ENCODE measurements around the gene CARD9. TPM values are rescaled to one million over a fixed set of nuclear protein-coding genes. Genes with fewer than 3 reads are reported as not detected.

The CARD9 gene
- total RNA-seq, 1 donor from 2014 or later, result 1.2 TPM

DNA sequence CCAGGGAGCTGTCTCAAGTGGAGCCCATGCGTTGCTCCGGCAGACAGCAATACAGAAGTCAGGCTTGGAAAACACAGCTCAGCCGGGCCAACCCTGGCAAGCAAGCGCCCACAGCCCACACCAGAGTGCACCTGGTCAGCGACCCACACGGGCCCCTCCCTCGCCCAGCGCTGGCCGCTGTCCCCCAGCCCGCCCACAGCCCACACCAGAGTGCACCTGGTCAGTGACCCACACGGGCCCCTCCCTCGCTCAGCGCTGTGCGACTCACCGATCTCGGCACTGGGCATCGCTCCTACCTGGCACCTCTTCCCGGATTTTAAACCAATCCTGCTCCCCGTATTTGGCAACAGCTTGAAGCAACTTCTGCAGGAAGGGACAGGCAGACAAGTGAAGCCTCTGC is 13.7 kb upstream of the CARD9 start:
- TF ChIP-seq, protein P1, sequence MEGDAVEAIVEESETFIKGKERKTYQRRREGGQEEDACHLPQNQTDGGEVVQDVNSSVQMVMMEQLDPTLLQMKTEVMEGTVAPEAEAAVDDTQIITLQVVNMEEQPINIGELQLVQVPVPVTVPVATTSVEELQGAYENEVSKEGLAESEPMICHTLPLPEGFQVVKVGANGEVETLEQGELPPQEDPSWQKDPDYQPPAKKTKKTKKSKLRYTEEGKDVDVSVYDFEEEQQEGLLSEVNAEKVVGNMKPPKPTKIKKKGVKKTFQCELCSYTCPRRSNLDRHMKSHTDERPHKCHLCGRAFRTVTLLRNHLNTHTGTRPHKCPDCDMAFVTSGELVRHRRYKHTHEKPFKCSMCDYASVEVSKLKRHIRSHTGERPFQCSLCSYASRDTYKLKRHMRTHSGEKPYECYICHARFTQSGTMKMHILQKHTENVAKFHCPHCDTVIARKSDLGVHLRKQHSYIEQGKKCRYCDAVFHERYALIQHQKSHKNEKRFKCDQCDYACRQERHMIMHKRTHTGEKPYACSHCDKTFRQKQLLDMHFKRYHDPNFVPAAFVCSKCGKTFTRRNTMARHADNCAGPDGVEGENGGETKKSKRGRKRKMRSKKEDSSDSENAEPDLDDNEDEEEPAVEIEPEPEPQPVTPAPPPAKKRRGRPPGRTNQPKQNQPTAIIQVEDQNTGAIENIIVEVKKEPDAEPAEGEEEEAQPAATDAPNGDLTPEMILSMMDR (conservative IDR thresholded peaks at IDR 0.05; ENCODE audit: low read depth, low read length), result no peak
- no peak for DNase-seq (ENCODE audit: low read depth)
- H3K4me3 ChIP-seq (ENCODE audit: low read depth, low read length), result no peak overlapping the region

DNA sequence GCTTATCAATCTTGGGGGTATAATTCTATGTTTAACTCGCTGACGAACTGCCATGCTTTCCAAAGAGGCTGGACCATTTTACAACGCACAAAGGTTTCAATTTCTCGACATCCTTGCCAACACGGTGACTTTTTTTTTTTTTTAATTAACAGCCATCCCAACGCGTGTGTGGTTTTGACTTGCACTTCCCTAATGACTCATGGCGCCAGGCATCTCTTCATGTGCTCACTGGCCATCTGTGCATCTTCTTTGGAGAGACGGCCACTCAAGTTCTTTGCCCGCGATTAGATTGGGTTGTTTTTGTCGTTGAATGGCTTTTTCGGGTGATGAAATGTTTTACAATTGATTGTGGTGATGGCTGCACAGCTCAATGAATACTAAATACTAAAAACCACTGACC is 12.5 kb upstream of the CARD9 start:
- TF ChIP-seq, protein P1 (conservative IDR thresholded peaks at IDR 0.05; ENCODE audit: low read depth, low read length), result no peak
- H3K4me3 ChIP-seq (ENCODE audit: low read depth, low read length), result no peak overlapping the region
- no peak for DNase-seq (ENCODE audit: low read depth)

DNA sequence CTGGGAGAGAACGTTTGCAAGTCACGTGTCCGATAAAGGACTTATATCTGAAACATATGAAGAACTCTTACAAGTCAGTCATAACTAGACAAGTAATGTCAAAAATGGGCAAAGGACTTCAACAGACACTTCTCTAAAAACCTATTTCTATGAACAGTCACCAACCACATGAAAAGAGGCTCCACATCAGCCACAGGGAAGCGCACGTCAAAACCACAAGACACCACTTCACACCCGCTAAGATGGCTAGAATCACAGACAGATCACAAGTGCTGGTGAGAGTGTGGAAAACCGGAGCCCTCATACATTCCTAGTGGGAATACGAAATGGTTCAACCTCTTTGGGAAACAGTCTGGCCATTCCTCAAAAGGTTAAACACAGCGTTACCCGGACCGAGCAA is 11.5 kb upstream of the CARD9 start:
- H3K4me3 ChIP-seq (ENCODE audit: low read depth, low read length), result no peak overlapping the region
- TF ChIP-seq, protein P1 (conservative IDR thresholded peaks at IDR 0.05; ENCODE audit: low read depth, low read length), result no peak
- no peak for DNase-seq (ENCODE audit: low read depth)

DNA sequence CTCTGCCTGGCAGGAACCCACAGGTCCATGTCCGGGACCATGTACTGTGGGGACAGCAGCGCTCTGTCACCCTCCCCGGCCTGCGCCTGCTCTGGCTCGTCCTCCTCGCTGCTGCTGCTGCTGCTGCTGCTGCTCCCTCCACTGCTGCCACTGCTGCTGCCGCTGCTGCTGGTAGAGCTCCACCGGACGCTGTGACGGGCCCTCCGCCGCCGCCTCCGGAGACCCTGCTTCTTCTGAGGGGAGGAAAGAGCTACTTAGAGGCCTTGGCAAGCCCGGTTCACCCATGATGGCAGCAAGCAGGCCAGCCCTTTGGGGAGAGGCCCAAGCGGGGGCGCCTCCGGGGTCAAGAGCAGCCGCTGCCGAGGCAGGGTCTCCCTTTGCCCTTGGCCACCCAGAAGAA is 10.0 kb upstream of the CARD9 start:
- H3K4me3 ChIP-seq (ENCODE audit: low read depth, low read length), result no peak overlapping the region
- DNase-seq (ENCODE audit: low read depth), result no peak
- TF ChIP-seq, protein P1 (conservative IDR thresholded peaks at IDR 0.05; ENCODE audit: low read depth, low read length), result no peak

DNA sequence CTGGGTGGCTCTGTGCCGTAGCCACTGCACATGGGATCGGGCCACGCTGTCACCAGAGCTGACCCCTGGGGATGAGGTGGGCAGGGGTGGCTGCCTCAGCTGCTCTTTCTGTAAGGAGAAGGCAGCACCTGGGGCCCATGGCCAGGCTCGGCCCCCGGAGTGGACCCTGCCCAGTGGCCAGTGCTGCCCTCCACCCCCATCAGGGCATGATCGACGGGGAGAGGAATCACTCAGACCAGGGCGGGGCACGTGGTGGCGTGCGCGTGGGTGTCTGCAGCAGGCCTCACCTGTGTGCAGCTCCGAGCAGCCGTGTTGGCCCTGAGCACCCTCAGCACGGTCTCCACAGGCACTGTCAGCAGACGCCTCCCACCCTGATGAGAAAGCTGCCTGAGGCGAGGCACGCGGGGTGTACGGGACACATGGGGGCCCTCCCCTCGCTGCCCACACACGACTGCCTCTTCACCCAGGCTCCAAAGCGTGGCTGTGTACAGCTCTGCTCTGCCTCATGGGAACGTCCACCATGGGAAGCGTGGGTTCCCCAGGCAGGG is 8.6 kb upstream of the CARD9 start:
- H3K4me3 ChIP-seq (ENCODE audit: low read depth, low read length), result no peak overlapping the region
- TF ChIP-seq, protein P1 (conservative IDR thresholded peaks at IDR 0.05; ENCODE audit: low read depth, low read length), result no peak
- no peak for DNase-seq (ENCODE audit: low read depth)

DNA sequence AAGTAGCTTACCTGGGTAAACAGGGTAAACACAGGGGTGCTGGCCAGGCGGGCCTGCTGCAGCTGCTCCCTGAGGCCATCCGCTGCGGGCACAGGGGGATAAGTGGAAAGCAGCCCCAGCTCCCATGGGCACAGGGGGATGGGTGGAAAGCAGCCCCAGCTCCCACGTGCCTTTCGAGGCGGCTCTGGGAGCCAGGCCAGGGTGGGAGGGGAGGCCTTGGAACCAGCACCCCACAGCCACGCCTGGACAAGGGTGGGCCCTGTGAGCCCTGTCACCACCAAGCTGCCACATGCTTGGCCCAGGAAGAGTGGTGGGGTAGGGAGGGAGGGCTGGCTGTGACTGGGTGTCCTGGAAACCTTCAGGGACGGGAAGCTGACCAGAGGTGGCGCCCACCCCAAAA is 7.8 kb upstream of the CARD9 start:
- H3K4me3 ChIP-seq (ENCODE audit: low read depth, low read length), result no peak overlapping the region
- TF ChIP-seq, protein P1 (conservative IDR thresholded peaks at IDR 0.05; ENCODE audit: low read depth, low read length), result no peak
- no peak for DNase-seq (ENCODE audit: low read depth)

DNA sequence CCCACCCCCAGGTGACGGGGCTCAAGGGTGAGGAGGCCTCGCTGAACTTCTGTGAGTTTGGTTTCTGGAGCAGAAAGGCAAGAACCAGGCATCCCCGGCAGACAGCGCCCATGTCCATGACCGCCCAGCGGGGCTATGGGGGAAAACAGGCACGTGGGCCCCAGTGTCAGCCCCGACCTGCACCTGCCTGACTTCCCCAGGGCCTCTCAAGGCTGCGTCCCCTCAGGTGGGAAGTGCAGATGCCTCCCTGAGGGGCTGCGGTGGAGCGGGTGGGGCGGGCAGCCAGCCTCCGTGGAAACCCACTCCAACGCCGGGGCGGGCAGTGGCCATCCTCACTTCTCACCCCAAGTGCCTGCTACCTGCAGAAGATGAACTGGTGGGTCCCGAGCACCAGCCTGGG is 6.9 kb upstream of the CARD9 start:
- TF ChIP-seq, protein P1 (conservative IDR thresholded peaks at IDR 0.05; ENCODE audit: low read depth, low read length), result no peak
- H3K4me3 ChIP-seq (ENCODE audit: low read depth, low read length), result no peak overlapping the region
- no peak for DNase-seq (ENCODE audit: low read depth)

All from epithelial cell of proximal tubule (primary cell).